Neuron (in vitro differentiated cells): ENCODE results near the gene TMEM201.

Experiments
- H2AFZ ChIP-seq: one replicate; pipeline ENCODE4 v1.6.1; 2013; ENCODE audit warnings: low read depth, mild to moderate bottlenecking, inconsistent platforms, low read length, moderate library complexity
- H3K27me3 ChIP-seq: one replicate; pipeline ENCODE4 v1.6.1; 2013; ENCODE audit warnings: low read length; ENCODE audit not compliant: insufficient read depth
- H3K36me3 ChIP-seq: one replicate; pipeline ENCODE4 v1.6.1; 2013; ENCODE audit warnings: low read length; ENCODE audit not compliant: insufficient read depth
- H3K4me1 ChIP-seq: one replicate; pipeline ENCODE4 v1.6.1; 2013; ENCODE audit warnings: low read length; ENCODE audit not compliant: insufficient read depth
- H3K4me3 ChIP-seq: 2 replicates; pipeline ENCODE4 v1.5.1; 2013; ENCODE audit warnings: mild to moderate bottlenecking, low read length, moderate library complexity
- H3K9me3 ChIP-seq: one replicate; pipeline ENCODE4 v1.6.1; 2013; ENCODE audit warnings: low read length

Gene TMEM201

DNA sequence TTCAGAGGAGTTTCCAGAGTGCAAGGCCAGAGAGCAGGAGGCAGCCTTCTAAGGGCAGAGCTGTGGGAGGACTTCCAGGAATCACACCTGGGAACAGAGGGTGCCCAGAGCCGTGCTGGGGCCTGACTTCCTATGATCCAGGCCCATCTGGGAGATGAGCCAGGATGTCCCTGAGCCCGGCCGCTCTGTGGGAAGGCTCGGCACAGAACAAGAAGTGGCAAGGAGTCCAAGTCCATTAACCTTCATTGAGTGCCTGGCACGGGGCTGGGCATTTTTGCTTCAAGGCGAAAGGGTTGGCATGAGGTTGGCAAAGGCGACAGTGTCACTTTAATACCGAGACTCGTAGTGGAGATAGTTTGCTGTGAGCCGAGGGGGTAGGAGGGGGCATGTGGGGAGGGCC, 18.2 kb downstream of the TMEM201 start:
- H3K36me3 ChIP-seq, result peaks cover 78% of the 10 kb centered on the region
- no peaks in the 10 kb centered on the region for H3K9me3 ChIP-seq
- H3K4me3 ChIP-seq, result no peak overlapping the region
- no peak overlapping the region for H2AFZ ChIP-seq
- no peaks in the 10 kb centered on the region for H3K4me1 ChIP-seq
- no peaks in the 10 kb centered on the region for H3K27me3 ChIP-seq

DNA sequence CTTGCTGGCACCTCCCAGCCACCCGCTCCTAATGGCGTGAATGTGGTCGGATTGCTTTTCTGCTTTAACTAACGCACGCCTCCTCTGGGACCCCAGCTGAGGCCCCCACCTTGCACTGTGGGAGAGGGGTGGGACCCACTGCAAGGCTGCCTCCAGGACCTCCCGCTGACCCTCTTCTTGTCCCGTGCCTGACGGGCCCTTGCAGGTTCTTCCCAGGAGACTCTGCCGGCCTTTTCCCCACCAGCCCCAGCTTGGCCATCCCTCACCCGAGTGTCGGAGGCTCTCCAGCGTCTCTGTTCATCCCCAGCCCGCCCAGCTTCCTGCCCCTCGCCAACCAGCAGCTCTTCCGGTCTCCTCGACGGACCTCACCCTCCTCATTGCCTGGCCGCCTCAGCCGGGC, 18.6 kb downstream of the TMEM201 start:
- H3K36me3 ChIP-seq, result peaks cover 78% of the 10 kb centered on the region

DNA sequence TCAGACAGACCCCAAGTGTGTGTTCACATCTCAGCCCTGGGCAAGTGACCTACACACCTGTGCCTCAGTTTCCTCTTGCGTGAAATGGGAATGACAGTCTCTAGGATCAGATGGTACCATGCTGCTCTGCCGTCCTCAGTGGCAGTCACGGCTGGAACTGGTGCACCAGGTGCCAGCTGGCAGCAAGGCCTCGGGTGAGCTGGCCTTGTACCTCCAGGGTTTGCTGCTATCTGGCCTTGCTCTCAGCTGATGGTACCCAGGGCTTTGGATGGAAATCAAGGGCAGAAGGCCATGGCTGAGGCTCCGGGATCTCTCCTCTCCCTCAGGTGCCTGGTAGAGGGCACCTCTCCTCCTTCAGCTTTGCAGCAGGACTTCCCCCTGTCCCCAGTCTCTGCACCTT, 21.3 kb downstream of the TMEM201 start:
- H3K36me3 ChIP-seq, result peaks cover 62% of the 10 kb centered on the region
- no peaks in the 10 kb centered on the region for H3K9me3 ChIP-seq
- H3K4me3 ChIP-seq, result no peak overlapping the region

More for the DNA sequence above, 18.6 kb downstream of the TMEM201 start:
- Histone ChIP-seq H3K4me3 (no peak overlapping the region), H3K27me3 (no peaks in the 10 kb centered on the region), H3K9me3 (no peaks in the 10 kb centered on the region), H3K4me1 (no peaks in the 10 kb centered on the region), H2AFZ (no peak overlapping the region)

DNA sequence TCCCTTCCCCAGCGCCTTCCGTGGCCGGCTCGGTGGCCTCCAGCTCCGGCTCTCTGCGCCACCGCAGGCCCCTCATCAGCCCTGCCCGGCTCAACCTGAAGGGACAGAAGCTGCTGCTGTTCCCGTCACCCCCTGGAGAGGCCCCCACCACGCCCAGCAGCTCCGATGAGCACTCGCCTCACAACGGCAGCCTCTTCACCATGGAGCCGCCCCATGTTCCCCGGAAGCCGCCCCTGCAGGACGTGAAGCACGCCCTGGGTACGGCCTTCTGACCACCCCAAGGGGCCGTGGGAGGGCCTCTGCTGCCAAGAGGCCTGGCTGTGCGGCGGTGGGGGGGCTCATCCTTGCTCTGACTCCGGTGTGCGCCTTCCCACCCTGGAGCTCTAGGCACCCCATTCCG, 21.8 kb downstream of the TMEM201 start:
- Histone ChIP-seq H3K27me3 (no peaks in the 10 kb centered on the region), H3K9me3 (no peaks in the 10 kb centered on the region), H2AFZ (no peak overlapping the region), H3K4me1 (no peaks in the 10 kb centered on the region), H3K4me3 (no peak overlapping the region), H3K36me3 (peaks cover 61% of the 10 kb centered on the region)

More for the DNA sequence above, 21.3 kb downstream of the TMEM201 start:
- H3K4me1 ChIP-seq, result no peaks in the 10 kb centered on the region
- no peaks in the 10 kb centered on the region for H3K27me3 ChIP-seq
- H2AFZ ChIP-seq, result no peak overlapping the region

DNA sequence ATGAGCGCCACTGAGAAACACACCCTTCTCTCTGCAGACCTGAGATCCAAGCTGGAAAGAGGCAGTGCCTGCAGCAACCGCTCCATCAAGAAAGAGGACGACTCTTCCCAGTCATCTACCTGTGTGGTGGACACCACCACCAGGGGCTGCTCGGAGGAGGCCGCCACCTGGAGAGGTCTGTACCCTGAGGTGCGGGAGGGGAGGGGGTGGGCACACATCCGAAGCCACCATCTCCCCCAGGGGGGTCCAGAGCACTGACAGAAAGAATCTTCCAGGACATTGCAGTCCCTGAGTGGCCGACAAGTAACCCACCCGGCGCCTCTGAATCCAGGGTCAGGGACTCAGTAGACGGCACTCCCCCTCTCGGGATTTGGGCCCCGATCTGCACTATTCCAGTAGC, 23.0 kb downstream of the TMEM201 start:
- H3K36me3 ChIP-seq, result peaks cover 58% of the 10 kb centered on the region

DNA sequence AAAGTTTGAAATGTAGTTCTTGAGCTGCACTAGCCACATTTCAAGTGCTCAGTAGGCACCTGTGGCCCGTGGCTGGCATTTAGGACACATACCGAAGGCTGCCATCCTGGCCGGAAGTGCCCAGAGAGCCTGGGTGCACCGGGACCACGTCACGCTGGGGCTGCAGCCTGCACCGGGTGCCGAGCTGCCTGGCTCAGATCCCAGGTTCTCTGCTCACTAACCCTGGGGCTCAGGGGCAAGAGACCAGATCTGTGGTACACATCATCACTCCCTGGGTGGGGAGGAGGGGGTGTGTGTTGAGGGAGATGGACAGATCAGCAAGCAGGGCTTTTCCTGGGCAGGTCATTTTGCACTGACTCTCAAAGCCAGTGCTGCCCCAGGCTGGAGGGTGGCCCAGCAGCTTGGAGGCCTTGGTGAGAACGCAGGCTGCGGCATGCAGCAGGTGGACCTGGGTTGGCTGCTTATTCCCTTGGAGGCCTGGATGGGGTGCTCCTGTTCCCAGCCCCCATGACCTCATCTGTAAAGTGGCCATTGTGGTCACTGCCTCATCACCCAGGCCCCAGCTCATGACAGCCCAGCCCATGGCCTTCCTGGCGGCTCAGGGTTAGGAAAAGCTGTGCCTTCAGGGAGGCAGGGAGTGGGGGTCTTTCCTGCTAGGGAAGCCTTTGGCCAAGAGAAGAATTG, 23.6 kb downstream of the TMEM201 start:
- no peaks in the 10 kb centered on the region for H3K27me3 ChIP-seq
- H3K9me3 ChIP-seq, result no peaks in the 10 kb centered on the region
- H3K4me3 ChIP-seq, result no peak overlapping the region
- no peak overlapping the region for H2AFZ ChIP-seq
- H3K4me1 ChIP-seq, result no peaks in the 10 kb centered on the region
- peaks cover 55% of the 10 kb centered on the region for H3K36me3 ChIP-seq

More for the DNA sequence above, 23.0 kb downstream of the TMEM201 start:
- Histone ChIP-seq H3K4me3 (no peak overlapping the region), H3K27me3 (no peaks in the 10 kb centered on the region), H2AFZ (no peak overlapping the region), H3K9me3 (no peaks in the 10 kb centered on the region), H3K4me1 (no peaks in the 10 kb centered on the region)

DNA sequence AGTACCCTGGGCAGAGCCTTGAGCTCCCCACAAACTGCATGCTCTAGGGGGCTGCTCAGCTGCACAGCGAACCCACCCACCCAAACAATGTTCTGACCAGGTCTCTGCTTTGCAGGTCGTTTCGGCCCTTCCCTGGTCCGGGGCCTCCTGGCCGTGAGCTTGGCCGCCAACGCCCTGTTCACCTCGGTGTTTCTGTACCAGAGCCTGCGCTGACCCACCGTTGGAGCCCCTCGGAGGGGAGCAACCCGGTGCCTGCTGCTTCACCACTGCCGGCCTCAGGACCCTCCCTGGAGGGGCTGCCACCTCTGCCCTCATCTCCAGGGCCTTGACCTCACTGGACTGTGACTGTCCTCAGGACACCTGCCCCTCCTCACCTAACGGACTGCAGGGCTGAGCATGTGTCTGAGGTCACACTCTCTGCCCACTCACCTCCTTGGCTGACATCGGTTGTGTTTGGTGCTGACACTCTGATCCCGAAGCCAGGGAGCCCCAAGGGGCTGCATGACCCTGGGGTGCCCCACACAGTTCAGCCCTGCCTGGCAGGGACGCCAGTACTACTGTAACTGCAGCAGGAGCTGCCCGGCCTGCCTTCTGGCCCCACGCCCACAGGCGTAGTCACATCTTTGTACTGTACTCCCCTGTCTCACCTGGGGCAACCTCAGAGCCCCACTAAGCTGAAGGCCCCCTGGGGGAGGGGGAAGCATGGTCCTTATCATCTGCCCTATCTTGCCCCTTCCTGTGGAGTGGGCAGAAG, 24.3 kb downstream of the TMEM201 start:
- no peaks in the 10 kb centered on the region for H3K27me3 ChIP-seq
- H3K4me1 ChIP-seq, result no peaks in the 10 kb centered on the region
- H3K4me3 ChIP-seq, result no peak overlapping the region
- H3K36me3 ChIP-seq, result peaks cover 48% of the 10 kb centered on the region
- H2AFZ ChIP-seq, result no peak overlapping the region
- no peaks in the 10 kb centered on the region for H3K9me3 ChIP-seq

DNA sequence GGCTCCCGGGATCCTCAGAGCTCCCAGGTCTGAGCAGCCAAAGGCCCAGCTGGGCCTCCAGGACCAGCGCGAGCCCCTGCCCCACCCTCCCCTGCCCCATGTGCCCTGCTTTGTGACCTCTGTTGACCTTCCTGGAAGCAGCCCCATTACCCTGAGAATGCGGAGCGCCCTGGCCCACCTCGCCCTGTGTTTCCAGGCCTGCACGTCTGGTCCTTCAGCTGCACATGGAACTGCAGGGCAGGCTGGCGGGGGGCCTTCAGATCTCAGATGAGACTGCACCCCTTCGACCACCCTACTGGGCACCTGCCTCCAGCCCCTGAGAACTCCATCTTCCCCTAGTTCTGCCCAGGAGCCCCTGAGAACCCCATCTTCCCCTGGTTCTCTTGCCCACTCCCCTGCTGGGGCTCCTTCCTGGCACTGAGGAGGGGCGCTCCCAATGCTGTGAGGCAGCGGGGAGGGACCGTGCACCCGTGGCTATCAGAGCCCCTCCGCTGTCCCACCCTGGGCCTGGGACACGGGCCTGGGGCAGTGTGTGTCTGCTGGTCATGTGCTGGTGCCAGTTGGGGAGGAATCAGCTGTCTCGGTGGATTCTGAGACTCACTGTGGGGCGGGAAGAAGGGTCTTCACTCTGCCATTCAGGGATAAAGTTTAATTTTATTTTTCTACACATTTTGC, 25.1 kb downstream of the TMEM201 start:
- Histone ChIP-seq H3K27me3 (no peaks in the 10 kb centered on the region), H3K4me1 (no peaks in the 10 kb centered on the region), H3K4me3 (no peak overlapping the region), H3K9me3 (no peaks in the 10 kb centered on the region), H2AFZ (no peak overlapping the region), H3K36me3 (peaks cover 41% of the 10 kb centered on the region)

DNA sequence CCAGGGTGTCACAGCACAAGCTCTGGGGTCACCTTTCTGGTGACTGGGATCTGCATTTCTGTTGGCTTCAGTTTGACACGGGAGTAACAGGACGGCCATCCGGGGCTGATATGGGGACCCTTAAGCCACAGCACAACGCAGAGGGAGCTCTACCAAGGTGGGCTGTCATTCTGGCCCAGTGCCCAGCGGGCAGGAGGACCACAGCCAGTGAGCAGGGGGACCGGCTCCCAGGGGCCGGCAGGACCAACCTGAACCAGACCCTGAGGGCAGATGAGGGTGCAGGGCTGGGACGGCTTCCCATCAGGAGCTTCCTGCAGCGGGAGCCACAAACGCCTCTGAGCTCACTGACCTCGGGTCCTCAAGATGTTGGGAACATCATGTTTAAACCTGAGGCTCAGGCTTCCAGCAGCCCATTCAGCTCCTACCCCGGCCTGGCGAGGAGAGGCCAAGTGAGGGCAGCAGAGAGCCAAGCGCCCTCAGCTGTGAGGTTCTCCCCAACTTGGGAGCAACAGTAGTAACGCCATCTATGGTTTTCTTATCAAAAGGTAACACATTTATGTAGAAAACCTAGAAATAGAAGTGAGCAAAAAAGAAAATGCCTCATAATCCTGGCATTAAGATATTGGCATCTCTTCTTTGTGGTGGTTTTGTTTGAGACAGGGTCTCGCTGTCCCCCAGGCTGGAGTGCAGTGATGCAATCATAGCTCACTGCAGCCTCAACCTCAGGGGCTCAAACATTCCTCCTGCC, 26.8 kb downstream of the TMEM201 start:
- Histone ChIP-seq H2AFZ (no peak overlapping the region), H3K4me3 (no peak overlapping the region), H3K4me1 (no peaks in the 10 kb centered on the region), H3K36me3 (peaks cover 24% of the 10 kb centered on the region), H3K27me3 (no peaks in the 10 kb centered on the region), H3K9me3 (no peaks in the 10 kb centered on the region)

DNA sequence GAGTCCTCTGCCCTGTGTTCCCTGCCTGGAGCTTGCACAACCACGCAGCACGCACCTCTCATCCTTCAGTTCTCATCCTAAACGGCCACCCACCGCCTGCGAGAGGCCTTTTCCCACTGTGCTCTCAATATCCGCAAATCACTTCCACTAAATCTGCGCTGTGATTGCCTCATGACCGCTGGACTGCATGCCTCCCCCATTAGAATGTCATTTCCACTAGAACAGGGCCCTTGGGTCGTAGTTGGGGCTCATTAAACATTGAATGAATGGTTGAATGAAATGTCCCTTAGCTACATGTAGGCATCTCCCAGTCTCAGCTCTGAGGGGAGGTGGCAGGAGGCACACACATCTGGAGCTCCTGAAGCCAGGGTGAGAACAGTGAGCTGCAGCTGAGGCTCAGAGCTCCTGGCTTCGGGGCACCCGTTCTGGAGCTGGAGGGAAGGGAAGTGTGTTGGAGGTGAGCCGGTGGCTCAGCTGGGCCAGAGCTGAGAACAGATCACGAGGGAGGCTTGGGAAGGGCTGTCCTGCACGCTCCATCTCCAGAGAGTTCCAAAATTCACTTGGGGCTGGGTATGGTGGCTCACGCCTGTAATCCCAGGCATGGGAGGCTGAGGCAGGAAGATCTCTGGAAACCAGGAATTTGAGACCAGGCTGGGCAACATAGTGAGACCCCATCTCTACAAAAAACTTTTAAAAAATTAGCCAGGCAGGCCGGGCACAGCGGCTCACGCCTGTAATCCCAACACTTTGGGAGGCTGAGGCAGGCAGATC, 30.4 kb downstream of the TMEM201 start:
- Histone ChIP-seq H2AFZ (no peak overlapping the region), H3K4me1 (no peaks in the 10 kb centered on the region), H3K27me3 (no peaks in the 10 kb centered on the region), H3K4me3 (no peak overlapping the region), H3K36me3 (peaks cover 2% of the 10 kb centered on the region), H3K9me3 (no peaks in the 10 kb centered on the region)

DNA sequence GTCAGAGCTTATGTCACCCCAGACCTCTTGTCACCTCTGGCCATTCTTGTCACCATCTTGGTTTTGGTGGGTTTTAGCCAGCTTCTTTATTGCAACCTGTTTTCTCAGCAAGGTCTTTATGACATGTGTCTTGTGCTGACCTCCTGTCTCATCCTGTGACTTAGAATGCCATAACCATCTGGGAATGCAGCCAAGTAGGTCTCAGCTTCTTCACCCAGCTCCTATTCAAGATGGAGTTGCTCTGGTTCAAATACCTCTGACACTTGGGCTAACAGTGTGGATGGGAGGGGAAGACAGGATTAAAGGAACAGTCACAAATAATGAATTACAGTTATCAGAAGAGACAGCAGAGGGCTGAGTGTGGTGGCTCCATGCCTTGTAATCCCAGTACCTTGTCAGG, 32.3 kb downstream of the TMEM201 start:
- no peak overlapping the region for H2AFZ ChIP-seq
- H3K36me3 ChIP-seq, result no peaks in the 10 kb centered on the region
- H3K27me3 ChIP-seq, result no peaks in the 10 kb centered on the region
- H3K4me1 ChIP-seq, result no peaks in the 10 kb centered on the region
- H3K9me3 ChIP-seq, result peaks cover 2% of the 10 kb centered on the region
- no peak overlapping the region for H3K4me3 ChIP-seq

DNA sequence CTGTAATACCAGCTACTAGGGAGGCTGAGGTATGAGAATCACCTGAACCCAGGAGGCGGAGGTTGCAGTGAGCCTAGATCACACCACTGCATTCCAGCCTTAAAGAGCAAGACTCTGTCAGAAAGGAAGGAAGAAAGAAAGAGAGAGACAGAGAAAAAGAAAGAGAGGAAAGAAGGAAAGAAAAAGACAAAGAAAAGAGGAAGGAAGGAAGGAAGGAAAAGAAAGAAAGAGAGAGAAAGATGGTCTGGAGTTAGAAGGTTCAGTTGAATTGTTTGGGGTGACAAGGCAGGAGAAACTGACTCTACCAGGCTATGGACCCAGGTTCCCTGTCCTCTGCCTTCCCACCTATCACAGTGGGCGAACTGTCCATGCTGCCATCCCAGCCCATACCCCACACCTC, 35.4 kb downstream of the TMEM201 start:
- no peaks in the 10 kb centered on the region for H3K36me3 ChIP-seq
- H3K9me3 ChIP-seq, result peaks cover 2% of the 10 kb centered on the region
- H2AFZ ChIP-seq, result no peak overlapping the region

More for the DNA sequence above, 35.4 kb downstream of the TMEM201 start:
- H3K27me3 ChIP-seq, result peaks cover 3% of the 10 kb centered on the region
- H3K4me3 ChIP-seq, result no peak overlapping the region
- no peaks in the 10 kb centered on the region for H3K4me1 ChIP-seq
